ENCODE results near the gene FJX1.

Gene FJX1

GRCh38 chr11:35609656-35610055 is 8.6 kb upstream of the FJX1 start:
- DNase-seq, result no peak

GRCh38 chr11:35610631-35611030 is 7.6 kb upstream of the FJX1 start:
- no peak for DNase-seq

- no peak for DNase-seq
Measured at GRCh38 chr11:35611741-35612140, 6.5 kb upstream of the FJX1 start.

GRCh38 chr11:35614939-35615569 is 3.2 kb upstream of the FJX1 start:
- no peak for DNase-seq

GRCh38 chr11:35615921-35616900 is 2.0 kb upstream of the FJX1 start:
- peak; percentile 30 for DNase-seq

GRCh38 chr11:35617316-35617686 is 959 bp upstream of the FJX1 start:
- DNase-seq, result no peak

GRCh38 chr11:35618497-35619115 is 346 bp downstream of the FJX1 start:
- DNase-seq, result peak; percentile 4

GRCh38 chr11:35619116-35619854 is 1.0 kb downstream of the FJX1 start:
- DNase-seq, result no peak

- no peak for DNase-seq
Measured at GRCh38 chr11:35619855-35620640, 1.8 kb downstream of the FJX1 start.

GRCh38 chr11:35620795-35621194 is 2.5 kb downstream of the FJX1 start:
- no peak for DNase-seq

- no peak for DNase-seq
Measured at GRCh38 chr11:35621620-35622019, 3.4 kb downstream of the FJX1 start.

GRCh38 chr11:35622070-35622469 is 3.8 kb downstream of the FJX1 start:
- no peak for DNase-seq

- no peak for DNase-seq
Measured at GRCh38 chr11:35623621-35624168, 5.4 kb downstream of the FJX1 start.

- no peak for DNase-seq
Measured at GRCh38 chr11:35624316-35624715, 6.1 kb downstream of the FJX1 start.

GRCh38 chr11:35624781-35625180 is 6.5 kb downstream of the FJX1 start:
- DNase-seq, result no peak

- no peak for DNase-seq
Measured at GRCh38 chr11:35626501-35626900, 8.2 kb downstream of the FJX1 start.

- DNase-seq, result no peak
Measured at GRCh38 chr11:35629511-35629910, 11.3 kb downstream of the FJX1 start.

- no peak for DNase-seq
Measured at GRCh38 chr11:35629914-35630313, 11.7 kb downstream of the FJX1 start.

- no peak for DNase-seq
Measured at GRCh38 chr11:35631891-35632290, 13.6 kb downstream of the FJX1 start.

- no peak for DNase-seq
Measured at GRCh38 chr11:35632301-35632700, 14.0 kb downstream of the FJX1 start.

- no peak for DNase-seq
Measured at GRCh38 chr11:35633827-35634423, 15.7 kb downstream of the FJX1 start.
